HepG2 (cell line): ENCODE results near the gene UAP1. TPM values are rescaled to one million over a fixed set of nuclear protein-coding genes. Genes with fewer than 3 reads are reported as not detected.
A peak's percentile ranks its signal among the peaks of the same experiment; 100 is the strongest.

Source experiments
- CEBPG ChIP-seq: IDR thresholded peaks from 2 replicates; pipeline ENCODE4 v1.6.1; 2016
- DRAP1 ChIP-seq: IDR thresholded peaks from 2 replicates; pipeline ENCODE4 v1.6.1; 2016; ENCODE audit warnings: missing genetic modification reagents, missing compliant biosample characterization
- GMEB2 ChIP-seq: IDR thresholded peaks from 2 replicates; pipeline ENCODE4 v1.6.1; 2016; ENCODE audit warnings: missing biosample characterization, missing genetic modification reagents, low read depth
- HCFC1 ChIP-seq: fragments of 150-350 bp; IDR thresholded peaks from 2 replicates; pipeline ENCODE4 v1.6.1; 2014; ENCODE audit warnings: low read depth, low read length
- IKZF5 ChIP-seq: IDR thresholded peaks from 2 replicates; pipeline ENCODE4 v1.6.1; 2018; ENCODE audit warnings: missing genetic modification reagents, mild to moderate bottlenecking, missing compliant biosample characterization
- KDM4B ChIP-seq: sonication (generic); formaldehyde crosslinking; IDR thresholded peaks from 2 replicates; pipeline ENCODE4 v1.4.0; 2020; ENCODE audit warnings: missing genetic modification reagents
- NFRKB ChIP-seq: fragments of 450-650 bp; IDR thresholded peaks from 2 replicates; pipeline ENCODE4 v1.6.1; 2017
- NFYC ChIP-seq: IDR thresholded peaks from 2 replicates; pipeline ENCODE4 v1.6.1; 2016; ENCODE audit warnings: missing genetic modification reagents, missing compliant biosample characterization
- NR2C2 ChIP-seq: sonication (generic); formaldehyde crosslinking; IDR thresholded peaks from 2 replicates; pipeline ENCODE4 v1.4.0; 2020; ENCODE audit warnings: missing genetic modification reagents, mild to moderate bottlenecking, moderate library complexity, borderline replicate concordance
- PAX8 ChIP-seq: sonication (generic); formaldehyde crosslinking; IDR thresholded peaks from 2 replicates; pipeline ENCODE4 v1.8.0; 2022; ENCODE audit warnings: mild to moderate bottlenecking, missing genetic modification reagents, borderline replicate concordance
- POLR2AphosphoS5 ChIP-seq: IDR thresholded peaks from 2 replicates; pipeline ENCODE4 v1.6.1; 2012; ENCODE audit warnings: low read depth, low read length
- RBFOX2 ChIP-seq: fragments of 200-400 bp; formaldehyde crosslinking; IDR thresholded peaks from 2 replicates; pipeline ENCODE4 v1.6.1; 2017; ENCODE audit warnings: low read depth, mild to moderate bottlenecking, low read length
- REPIN1 ChIP-seq: sonication (generic); formaldehyde crosslinking; IDR thresholded peaks from 2 replicates; pipeline ENCODE4 v1.8.0; 2022; ENCODE audit warnings: missing genetic modification reagents, low read depth, mild to moderate bottlenecking, borderline replicate concordance
- RXRA ChIP-seq: sonication (generic); formaldehyde crosslinking; IDR thresholded peaks from 2 replicates; pipeline ENCODE4 v1.5.1; 2020; ENCODE audit warnings: missing genetic modification reagents
- RXRB ChIP-seq: IDR thresholded peaks from 2 replicates; pipeline ENCODE4 v1.6.1; 2016; ENCODE audit warnings: borderline replicate concordance, missing genetic modification reagents, missing compliant biosample characterization
- SALL2 ChIP-seq: sonication (generic); formaldehyde crosslinking; IDR thresholded peaks from 2 replicates; pipeline ENCODE4 v1.8.1; 2023; ENCODE audit warnings: mild to moderate bottlenecking, missing genetic modification reagents, inconsistent platforms
- SIX4 ChIP-seq: sonication (generic); formaldehyde crosslinking; IDR thresholded peaks from 2 replicates; pipeline ENCODE4 v1.4.0; 2020; ENCODE audit warnings: missing genetic modification reagents
- SMARCE1 ChIP-seq: fragments of 450-650 bp; IDR thresholded peaks from 2 replicates; pipeline ENCODE4 v1.6.1; 2017; ENCODE audit warnings: borderline replicate concordance
- TBP ChIP-seq: sonication (generic); formaldehyde crosslinking; IDR thresholded peaks from 2 replicates; pipeline ENCODE4 v1.5.0; 2020; ENCODE audit warnings: missing genetic modification reagents
- TGIF2 ChIP-seq: IDR thresholded peaks from 2 replicates; pipeline ENCODE4 v1.6.1; 2016; ENCODE audit warnings: control low read depth, missing compliant biosample characterization
- ZBTB7B ChIP-seq: sonication (generic); formaldehyde crosslinking; IDR thresholded peaks from 2 replicates; pipeline ENCODE4 v1.4.0; 2020; ENCODE audit warnings: missing genetic modification reagents
- ZFYVE20 ChIP-seq: sonication (generic); formaldehyde crosslinking; IDR thresholded peaks from 2 replicates; pipeline ENCODE4 v1.8.0; 2023; ENCODE audit warnings: low read depth, mild to moderate bottlenecking, moderate library complexity, missing genetic modification reagents, borderline replicate concordance
- ZNF225 ChIP-seq: sonication (generic); formaldehyde crosslinking; IDR thresholded peaks from 2 replicates; pipeline ENCODE4 v1.4.0; 2020; ENCODE audit warnings: mild to moderate bottlenecking, missing genetic modification reagents
- ZNF281 ChIP-seq: sonication (generic); formaldehyde crosslinking; IDR thresholded peaks from 2 replicates; pipeline ENCODE4 v1.4.0; 2020; ENCODE audit warnings: missing genetic modification reagents, borderline replicate concordance
- ZNF331 ChIP-seq: sonication (generic); formaldehyde crosslinking; IDR thresholded peaks from 2 replicates; pipeline ENCODE4 v1.4.0; 2020; ENCODE audit warnings: missing genetic modification reagents
- ZNF468 ChIP-seq: sonication (generic); formaldehyde crosslinking; IDR thresholded peaks from 2 replicates; pipeline ENCODE4 v1.8.0; 2022; ENCODE audit warnings: mild to moderate bottlenecking, moderate library complexity, missing genetic modification reagents
- ZSCAN22 ChIP-seq: sonication (generic); formaldehyde crosslinking; IDR thresholded peaks from 2 replicates; pipeline ENCODE4 v1.4.0; 2020; ENCODE audit warnings: mild to moderate bottlenecking, missing genetic modification reagents
- ZZZ3 ChIP-seq: sonication (generic); formaldehyde crosslinking; IDR thresholded peaks from 2 replicates; pipeline ENCODE4 v1.4.0; 2020; ENCODE audit warnings: missing genetic modification reagents, mild to moderate bottlenecking, borderline replicate concordance
- polyA plus RNA-seq, 8 experiments: library from polyadenylated mRNA; depleted of rRNA in 3 of 8; stranded (reverse) in 7 of 8; unstranded in 1 of 8; fragments of >200 nt; fragmentation: Illumina TruSeq in 4 of 8; extraction: Trizol in 4 of 8; gene quantifications; 2 replicates each; pipeline versions ENCODE4 v1.2.1 to v1.2.3, GENCODE V29; 2011 to 2016; ENCODE audit warnings: low read depth in 4 of 8, missing spikeins in 1 of 8, mixed read lengths in 1 of 8; ENCODE audit not compliant: insufficient read depth in 1 of 8
- total RNA-seq, 5 experiments: library from RNA; depleted of rRNA; stranded (reverse); fragments of >200 nt; fragmentation: Illumina TruSeq; extraction: Trizol; gene quantifications; 2 replicates each; pipeline ENCODE4 v1.2.3, GENCODE V29; 2016; ENCODE audit warnings: low read depth in 1 of 5

The UAP1 gene
- total and polyA plus RNA-seq, 2 of the 13 experiments (the other 11 are each of a cell fraction or from before 2014, with no cell fraction given) = 48.4 to 117 TPM

- no peak for TF ChIP-seq ZNF281
- TF ChIP-seq RXRA = no peak; the same call in 1 of the 2 replicates
- 0 out of 2 replicates have a peak, but pooled peaks have one; percentile 32 for TF ChIP-seq PAX8 (CRISPR knock-in tag)
- TF ChIP-seq RBFOX2 = peak; percentile 80
- TF ChIP-seq IKZF5 = peak; percentile 77; the same call in 1 of the 2 replicates
- TF ChIP-seq RXRB (CRISPR knock-in tag) = no peak
- no peak for TF ChIP-seq SIX4
- 0 out of 2 replicates have a peak, but pooled peaks have one; percentile 1 for TF ChIP-seq TGIF2
- TF ChIP-seq SMARCE1 = no peak
- peak; percentile 83; the same call in 1 of the 2 replicates for TF ChIP-seq DRAP1 (CRISPR knock-in tag)
- TF ChIP-seq ZNF468 (CRISPR knock-in tag) = no peak
- peak; percentile 40; the same call in 1 of the 2 replicates for TF ChIP-seq NR2C2 (CRISPR knock-in tag)
- no peak for TF ChIP-seq HCFC1
- TF ChIP-seq CEBPG (CRISPR knock-in tag) = no peak
- TF ChIP-seq SALL2 (CRISPR knock-in tag) = peak; percentile 8; the same call in 1 of the 2 replicates
- TF ChIP-seq POLR2AphosphoS5 = peak; percentile 80
- TF ChIP-seq REPIN1 (CRISPR knock-in tag) = no peak
- TF ChIP-seq KDM4B (CRISPR knock-in tag) = no peak
- TF ChIP-seq ZZZ3 = no peak
- TF ChIP-seq ZSCAN22 (CRISPR knock-in tag) = no peak
- no peak for TF ChIP-seq ZNF225 (CRISPR knock-in tag)
- peak; percentile 56 for TF ChIP-seq NFYC (CRISPR knock-in tag)
- TF ChIP-seq GMEB2 (CRISPR knock-in tag) = 0 out of 2 replicates have a peak, but pooled peaks have one; percentile 24
- TF ChIP-seq NFRKB = no peak
- TF ChIP-seq ZNF331 = no peak
- no peak for TF ChIP-seq ZFYVE20 (CRISPR knock-in tag)
- 0 out of 2 replicates have a peak, but pooled peaks have one; percentile 17 for TF ChIP-seq ZBTB7B
- no peak for TF ChIP-seq TBP
These were observed 396 bp upstream of the UAP1 start (continued) for GRCh38 chr1:162561037-162561615.
